NB4 (cell line): ENCODE results near the gene UFD1.

Source experiments
- DNase-seq: peaks from one replicate; pipeline ENCODE4 v3.0.0; 2010; ENCODE audit warnings: low read depth
- H3K4me3 ChIP-seq: one replicate; pipeline ENCODE4 v1.5.1; 2011; ENCODE audit warnings: mild to moderate bottlenecking, low read depth, low read length, moderate library complexity
- MYC ChIP-seq: IDR thresholded peaks from 2 replicates; pipeline ENCODE4 v1.6.1; 2011; ENCODE audit warnings: low read depth, low read length
- POLR2A ChIP-seq: IDR thresholded peaks from 2 replicates; pipeline ENCODE4 v1.6.1; 2011; ENCODE audit warnings: mild to moderate bottlenecking; ENCODE audit not compliant: insufficient read length; ENCODE audit errors: extremely low read depth
- TF ChIP-seq, protein P1 (sequence below): IDR thresholded peaks from 2 replicates; pipeline ENCODE4 v1.6.1; 2011; ENCODE audit warnings: low read depth, low read length
- TF ChIP-seq, protein P2 (sequence below): IDR thresholded peaks from one replicate; pipeline ENCODE4 v1.5.1; 2012; ENCODE audit warnings: low read depth, low read length

The UFD1 gene

DNA sequence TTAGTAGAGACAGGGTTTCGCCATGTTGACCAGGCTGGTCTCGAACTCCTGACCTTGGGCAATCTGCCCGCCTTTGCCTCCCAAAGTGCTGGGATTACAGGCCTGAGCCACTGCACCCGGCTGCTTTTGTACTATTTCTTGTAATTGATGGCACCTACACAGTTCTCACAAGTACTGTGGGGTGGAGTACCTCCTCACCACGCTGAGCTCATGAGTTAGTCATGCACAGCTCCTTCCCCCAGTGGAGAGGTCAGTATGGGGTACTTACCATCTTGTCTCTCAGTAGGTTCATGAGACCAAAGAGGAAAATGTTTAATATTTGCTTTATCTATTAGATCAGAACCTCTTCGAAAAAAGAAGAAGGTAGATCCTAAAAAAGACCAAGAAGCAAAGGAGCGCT is 44.6 kb downstream of the UFD1 start:
- H3K4me3 ChIP-seq, result no peak overlapping the region
- TF ChIP-seq POLR2A (no peak), MYC (no peak)
- TF ChIP-seq, protein P1, sequence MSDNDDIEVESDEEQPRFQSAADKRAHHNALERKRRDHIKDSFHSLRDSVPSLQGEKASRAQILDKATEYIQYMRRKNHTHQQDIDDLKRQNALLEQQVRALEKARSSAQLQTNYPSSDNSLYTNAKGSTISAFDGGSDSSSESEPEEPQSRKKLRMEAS, result no peak
- TF ChIP-seq, protein P2, sequence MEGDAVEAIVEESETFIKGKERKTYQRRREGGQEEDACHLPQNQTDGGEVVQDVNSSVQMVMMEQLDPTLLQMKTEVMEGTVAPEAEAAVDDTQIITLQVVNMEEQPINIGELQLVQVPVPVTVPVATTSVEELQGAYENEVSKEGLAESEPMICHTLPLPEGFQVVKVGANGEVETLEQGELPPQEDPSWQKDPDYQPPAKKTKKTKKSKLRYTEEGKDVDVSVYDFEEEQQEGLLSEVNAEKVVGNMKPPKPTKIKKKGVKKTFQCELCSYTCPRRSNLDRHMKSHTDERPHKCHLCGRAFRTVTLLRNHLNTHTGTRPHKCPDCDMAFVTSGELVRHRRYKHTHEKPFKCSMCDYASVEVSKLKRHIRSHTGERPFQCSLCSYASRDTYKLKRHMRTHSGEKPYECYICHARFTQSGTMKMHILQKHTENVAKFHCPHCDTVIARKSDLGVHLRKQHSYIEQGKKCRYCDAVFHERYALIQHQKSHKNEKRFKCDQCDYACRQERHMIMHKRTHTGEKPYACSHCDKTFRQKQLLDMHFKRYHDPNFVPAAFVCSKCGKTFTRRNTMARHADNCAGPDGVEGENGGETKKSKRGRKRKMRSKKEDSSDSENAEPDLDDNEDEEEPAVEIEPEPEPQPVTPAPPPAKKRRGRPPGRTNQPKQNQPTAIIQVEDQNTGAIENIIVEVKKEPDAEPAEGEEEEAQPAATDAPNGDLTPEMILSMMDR, result no peak
- DNase-seq, result no peak

DNA sequence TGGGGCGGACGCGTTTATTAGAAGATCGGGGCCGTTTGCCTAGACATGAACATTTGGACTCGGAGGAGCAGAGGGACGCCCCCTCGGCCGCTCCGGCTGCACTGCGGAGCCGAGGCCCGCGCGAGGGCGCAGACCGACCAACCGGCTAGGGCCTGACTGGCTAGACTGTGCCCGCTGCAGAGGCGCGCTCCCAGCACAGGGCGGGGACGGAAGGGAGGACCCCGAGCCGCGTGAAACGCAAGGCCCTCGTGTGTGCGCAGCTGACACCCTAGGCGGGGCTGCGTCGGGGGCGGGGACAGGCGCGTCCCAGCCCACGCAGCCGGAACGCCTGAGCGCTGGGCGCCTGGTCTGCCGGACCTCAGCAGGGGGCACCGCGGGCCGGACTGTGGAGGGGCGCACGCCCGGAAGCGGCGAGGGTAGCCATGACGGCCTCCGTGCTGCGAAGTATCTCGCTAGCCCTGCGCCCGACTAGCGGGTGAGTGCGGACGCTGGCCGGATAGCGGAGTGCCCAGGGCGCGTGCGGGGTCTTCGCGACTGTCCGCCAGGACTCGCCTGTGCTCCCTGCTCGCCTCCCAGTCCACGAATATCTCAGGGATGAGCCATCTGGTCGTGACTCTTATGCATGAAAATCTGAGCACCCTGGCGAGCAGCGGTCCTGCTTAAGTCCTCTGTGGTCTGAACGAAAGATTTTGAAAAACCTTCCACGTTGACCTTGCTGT is 46.7 kb downstream of the UFD1 start, which contains the start of gene MRPL40:
MRPL40 (plus strand) TSS at position 413 of the 719 bp plus-strand sequence; CDS start at position 423, 10 bp downstream.
- H3K4me3 ChIP-seq, result peak within 1 kb of the TSS; percentile 84
- TF ChIP-seq, protein P1, result peak; percentile 76
- TF ChIP-seq POLR2A (peak; percentile 84), MYC (peak; percentile 79; the same call in 1 of the 2 replicates)
- TF ChIP-seq, protein P2, result no peak
- peak; percentile 97 for DNase-seq

DNA sequence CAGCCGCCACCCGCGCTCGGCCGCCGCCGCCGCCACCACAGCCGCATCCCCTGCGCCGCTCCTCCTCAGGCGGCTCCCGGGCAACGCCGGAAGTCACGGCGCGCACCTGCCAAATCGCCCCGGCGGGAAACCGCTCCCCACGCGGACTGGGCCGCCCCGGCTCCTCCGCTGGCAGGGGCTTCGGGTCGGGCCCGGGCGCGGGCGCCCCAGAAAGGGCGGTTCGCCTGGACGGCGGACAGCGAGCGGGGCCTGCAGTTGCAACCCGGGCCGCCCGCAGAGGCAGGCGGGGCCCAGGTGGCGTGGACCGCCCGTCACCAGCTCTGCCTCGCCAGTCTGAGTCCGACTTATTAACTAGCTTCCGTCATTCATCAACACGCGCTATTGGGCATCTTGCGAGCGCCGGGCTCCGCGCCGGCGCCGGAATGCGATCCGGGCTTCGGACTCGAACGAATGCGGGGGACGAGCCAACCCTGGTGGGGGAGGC is 47.3 kb downstream of the UFD1 start, which contains the start of gene HIRA:
HIRA (minus strand) TSS at position 85 of the 484 bp plus-strand sequence. CDS start 257 bp downstream, outside the sequence.
- peak; percentile 88 for DNase-seq
- H3K4me3 ChIP-seq, result peak within 1 kb of the TSS; percentile 91
- TF ChIP-seq, protein P1, result no peak
- TF ChIP-seq MYC, result peak; percentile 60; the same call in 1 of the 2 replicates

DNA sequence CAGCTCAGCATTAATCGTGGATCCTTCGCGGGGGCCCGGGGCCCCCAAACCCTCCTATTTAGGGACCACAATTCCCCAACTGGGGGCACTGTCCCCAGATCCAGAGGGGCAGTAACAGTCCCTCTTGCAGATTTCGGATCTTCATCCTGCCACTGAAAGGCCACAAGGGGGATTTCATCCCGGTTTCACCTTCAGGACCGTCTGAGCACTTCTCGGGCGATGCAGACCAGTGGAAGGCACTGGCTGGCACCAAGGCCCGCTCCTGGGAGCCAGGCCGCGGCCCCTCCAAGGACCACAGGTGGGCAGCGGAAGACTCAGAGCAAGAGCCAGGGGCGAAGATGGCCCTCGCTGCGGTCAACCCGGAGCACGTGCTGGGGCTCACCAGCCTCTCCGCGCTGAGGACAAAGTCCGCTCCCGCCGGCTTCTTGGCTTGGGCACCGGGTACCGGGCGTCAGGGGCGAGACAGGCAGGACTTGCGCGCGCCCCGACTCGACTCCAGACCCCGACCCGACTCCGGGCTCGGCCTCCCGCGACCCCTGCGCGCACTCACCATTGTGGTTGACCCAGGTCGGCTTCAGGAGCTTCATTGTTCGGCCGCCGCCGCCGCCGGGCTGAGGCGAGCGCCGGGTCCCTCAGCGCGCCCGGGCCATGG is 48.0 kb downstream of the UFD1 start:
- TF ChIP-seq, protein P1, result peak; percentile 59; the same call in 1 of the 2 replicates
- TF ChIP-seq, protein P2, result peak; percentile 5
- TF ChIP-seq MYC (peak; percentile 46; the same call in 1 of the 2 replicates), POLR2A (no peak)
- peak overlapping the region; percentile 91 for H3K4me3 ChIP-seq
- DNase-seq, result peak; percentile 60

DNA sequence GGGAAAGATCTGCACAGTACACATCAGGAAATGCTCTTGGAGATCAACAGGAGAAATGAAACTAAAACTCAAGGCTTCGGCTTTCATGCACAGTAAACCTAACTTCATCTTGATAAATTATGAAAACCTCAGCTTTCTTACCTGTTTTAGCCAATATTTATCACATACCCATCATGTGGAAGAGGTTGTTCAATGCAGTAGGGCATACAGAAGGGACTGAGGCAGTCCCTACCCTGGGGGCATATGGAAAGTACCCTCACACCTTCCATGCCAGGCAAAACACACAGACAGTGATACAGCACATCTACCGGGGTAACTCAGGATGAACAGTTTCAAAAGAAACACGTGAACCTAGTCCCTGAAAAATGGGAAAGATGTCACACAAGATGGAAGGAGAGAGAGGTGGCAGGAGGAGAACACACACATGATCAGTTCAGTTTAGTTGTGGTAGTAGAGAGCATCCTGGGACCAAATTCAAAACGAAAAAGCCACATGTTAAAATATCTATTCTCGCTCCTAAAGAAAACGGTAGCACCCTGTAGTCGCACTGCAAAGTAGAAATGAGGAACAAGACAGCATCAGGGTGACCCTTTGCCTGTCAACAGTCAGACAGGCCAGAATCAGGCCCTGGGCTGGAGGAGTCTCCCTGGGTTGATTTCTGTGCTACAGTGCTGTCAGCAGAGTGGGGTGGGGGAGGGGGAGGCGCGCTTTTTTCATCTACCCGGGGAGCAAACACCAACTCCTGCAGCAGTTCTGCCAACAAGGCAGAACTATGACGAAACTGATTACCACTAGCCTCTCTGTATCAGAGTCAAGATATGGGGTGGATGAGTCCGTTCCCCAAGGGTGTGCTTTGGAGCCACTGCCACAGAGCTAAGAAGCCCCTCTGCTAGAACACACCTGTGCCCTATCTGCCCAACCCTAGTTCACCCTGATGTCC is 48.8 kb downstream of the UFD1 start:
- peak; percentile 88 for DNase-seq

DNA sequence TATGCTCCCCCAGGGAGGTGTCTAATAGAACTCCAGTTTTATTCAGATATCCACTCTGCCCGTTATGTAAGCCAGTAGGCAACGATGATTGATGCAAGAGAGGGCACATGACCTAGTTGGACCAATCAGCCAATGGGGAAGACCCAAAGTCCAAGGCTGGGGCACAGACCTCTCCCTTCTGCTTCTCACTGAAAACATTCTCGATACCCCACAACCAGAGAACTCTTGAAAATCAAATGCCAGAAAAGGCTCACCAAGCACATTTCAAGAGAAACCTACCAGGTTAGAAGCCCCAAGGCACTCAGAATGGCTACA is 54.9 kb downstream of the UFD1 start:
- TF ChIP-seq, protein P1, result no peak
- TF ChIP-seq POLR2A (no peak), MYC (no peak)
- TF ChIP-seq, protein P2, result no peak
- no peak overlapping the region for H3K4me3 ChIP-seq
- peak; percentile 19 for DNase-seq

More for the DNA sequence above, 48.8 kb downstream of the UFD1 start:
- H3K4me3 ChIP-seq, result peak overlapping the region; percentile 91
- TF ChIP-seq, protein P1, result 0 out of 2 replicates have a peak, but pooled peaks have one; percentile 24
- no peak; the same call in 1 of the 2 replicates for TF ChIP-seq MYC
